ENCODE measurements around the gene KRT10.
A peak's percentile ranks its signal among the peaks of the same experiment; 100 is the strongest.

KRT10 gene

DNA sequence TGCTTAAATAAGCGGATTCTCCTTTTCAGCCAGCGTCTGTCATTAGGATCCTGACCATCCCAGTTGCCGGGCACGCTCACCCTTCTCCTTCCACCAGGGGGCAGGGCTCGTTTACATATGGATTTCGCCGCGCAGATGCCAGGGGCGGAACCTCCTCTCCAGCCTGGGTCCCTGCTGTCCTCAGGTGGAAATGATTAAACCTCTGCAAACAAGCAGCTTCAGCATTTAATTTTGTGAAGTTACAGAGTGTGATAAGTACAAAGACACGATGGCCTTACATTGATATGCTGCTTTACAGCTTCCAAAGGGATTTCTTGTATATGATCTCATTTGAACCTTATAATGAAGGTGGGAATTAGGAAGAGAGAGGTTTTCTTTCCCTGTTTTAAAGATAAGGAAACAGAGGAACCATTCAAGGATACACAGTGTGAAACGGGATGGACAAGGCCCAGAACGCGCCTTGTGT is 18.8 kb downstream of the KRT10 start:
- peak; percentile 83 for DNase-seq (ENCODE audit: low read depth)

DNA sequence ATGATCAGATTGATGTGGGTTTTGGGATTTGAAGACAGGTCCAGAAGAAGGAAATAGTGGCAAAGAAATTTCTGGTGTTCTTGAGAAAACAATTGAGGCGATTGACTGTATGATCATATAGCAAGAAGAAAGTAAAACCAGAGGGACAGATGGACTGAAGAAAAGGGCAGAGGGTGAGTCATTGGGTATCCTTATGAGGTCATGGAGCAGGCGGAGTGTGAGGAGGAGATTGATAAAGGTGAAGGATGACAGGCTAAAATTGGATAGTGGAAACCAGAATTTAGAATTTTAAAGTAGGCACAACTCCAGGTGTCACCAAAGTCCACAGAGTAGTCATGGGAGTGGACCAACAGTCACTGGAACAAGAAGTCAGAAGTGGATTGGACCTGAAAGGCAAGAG is 21.3 kb downstream of the KRT10 start:
- DNase-seq (ENCODE audit: low read depth): no peak

GRCh38 chr17:40800381-40800780 is 22.0 kb downstream of the KRT10 start:
- DNase-seq (ENCODE audit: low read depth): no peak

DNA sequence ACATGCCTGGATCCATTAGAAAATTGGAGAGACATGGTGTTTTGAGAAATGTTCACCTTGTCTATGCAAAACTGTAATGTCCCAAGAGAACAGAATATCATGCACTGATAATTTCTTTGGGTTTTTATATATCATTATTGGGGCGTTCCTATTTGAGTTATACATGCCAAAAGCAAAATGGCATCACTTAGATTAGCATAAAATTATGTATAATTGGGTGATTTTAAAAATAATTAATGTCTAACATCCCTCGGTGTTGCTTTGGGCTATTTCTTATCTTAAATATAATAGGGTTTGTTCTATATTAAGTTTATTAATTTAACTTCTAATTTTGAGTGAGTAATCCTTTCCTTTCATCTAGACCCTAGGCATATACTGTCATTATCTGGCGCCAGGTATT is 22.6 kb downstream of the KRT10 start, which contains the start of gene KRT28:
Gene KRT28 (minus strand): TSS at position 101 of the 400 bp plus-strand sequence. CDS start 66 bp downstream, at position 35.
- DNase-seq (ENCODE audit: low read depth): no peak

GRCh38 chr17:40796846-40797245 is 25.6 kb downstream of the KRT10 start:
- no peak for DNase-seq (ENCODE audit: low read depth)

GRCh38 chr17:40795019-40795667 is 27.3 kb downstream of the KRT10 start:
- no peak for DNase-seq (ENCODE audit: low read depth)

DNA sequence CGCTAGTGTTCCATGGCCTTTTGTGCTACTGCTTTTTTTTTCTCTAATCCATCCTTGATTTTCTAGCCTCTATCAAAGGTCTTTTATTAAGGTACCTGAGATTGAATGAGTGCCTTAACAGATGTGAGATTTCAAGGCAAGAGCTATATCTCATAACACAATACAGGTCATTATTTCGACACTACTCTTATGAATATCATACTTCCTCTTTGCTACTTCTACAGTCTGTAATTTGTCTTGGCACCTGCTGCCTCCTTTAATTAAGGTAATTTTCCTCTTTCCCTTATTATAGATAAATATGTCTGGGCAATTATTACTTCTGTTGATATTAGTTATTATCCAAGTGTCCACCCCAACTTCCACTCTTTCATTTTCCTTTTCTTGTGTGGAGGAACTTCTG is 27.9 kb downstream of the KRT10 start:
- no peak for DNase-seq (ENCODE audit: low read depth)

GRCh38 chr17:40793832-40794231 is 28.6 kb downstream of the KRT10 start:
- DNase-seq (ENCODE audit: low read depth): no peak

- peak; percentile 68 for DNase-seq (ENCODE audit: low read depth)
These were observed 30.5 kb downstream of the KRT10 start for GRCh38 chr17:40791787-40792436.

DNA sequence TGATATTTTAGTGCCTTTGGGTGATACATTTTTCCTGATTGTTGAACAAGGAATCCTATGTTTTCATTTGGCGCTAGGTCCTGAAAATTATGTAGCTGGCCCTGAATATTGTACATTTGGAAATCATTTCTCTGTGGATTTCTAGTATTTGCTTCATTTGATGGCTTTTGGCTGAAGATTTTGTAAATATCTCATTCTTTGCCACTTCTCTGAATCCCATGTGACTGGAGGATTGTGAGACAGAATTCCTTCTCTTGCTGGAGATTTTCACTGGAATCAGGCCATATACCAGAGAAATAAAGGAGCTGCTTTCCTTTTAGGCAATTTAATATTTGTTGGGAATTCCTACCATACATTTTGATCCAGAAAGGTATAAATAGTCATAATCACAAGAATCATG is 31.3 kb downstream of the KRT10 start:
- no peak for DNase-seq (ENCODE audit: low read depth)

DNA sequence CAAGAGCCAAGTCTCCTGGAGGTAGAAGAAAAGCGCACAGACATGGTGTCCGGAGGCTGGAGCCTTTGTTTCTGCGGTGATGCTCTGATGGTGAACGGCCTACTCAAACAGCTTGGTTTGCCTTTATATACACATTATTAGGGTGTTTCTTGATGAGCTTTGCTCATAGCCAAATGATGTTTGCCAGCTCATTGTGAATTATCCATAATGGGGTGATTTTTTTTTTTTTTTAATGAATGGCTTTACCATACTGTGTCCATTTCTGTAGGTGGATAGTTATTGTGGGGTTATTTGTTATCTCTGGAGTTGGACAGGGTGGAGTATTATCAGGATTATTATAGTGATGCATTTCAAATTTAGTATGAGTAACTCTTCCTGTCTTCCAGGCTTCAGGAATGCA is 40.0 kb downstream of the KRT10 start, which contains the start of gene KRT27:
Gene KRT27 (minus strand): TSS at position 101 of the 400 bp plus-strand sequence. CDS start 57 bp downstream, at position 44.
- DNase-seq (ENCODE audit: low read depth): no peak

- no peak for DNase-seq (ENCODE audit: low read depth)
These were observed 43.1 kb downstream of the KRT10 start for GRCh38 chr17:40779181-40779909.

DNA sequence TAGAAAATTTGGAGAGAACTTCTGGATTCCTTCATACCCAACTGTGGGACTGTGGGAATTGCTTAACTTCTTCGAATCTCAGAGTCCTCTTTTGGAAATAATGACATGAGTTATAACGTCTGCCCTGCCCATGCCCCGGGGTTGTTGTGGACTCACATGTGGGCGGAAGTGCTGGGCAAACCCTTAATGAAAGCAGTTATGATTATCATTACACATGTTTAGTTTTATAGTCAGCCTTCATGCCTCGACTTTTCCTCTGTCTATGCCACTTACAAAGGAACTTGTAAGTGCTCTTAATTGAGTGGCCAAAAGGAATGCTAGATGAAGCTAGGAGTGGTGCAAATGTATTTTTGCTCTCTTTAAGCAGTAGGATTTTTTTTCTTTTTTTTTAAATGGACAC is 44.0 kb downstream of the KRT10 start:
- DNase-seq (ENCODE audit: low read depth): no peak

GRCh38 chr17:40777971-40778370 is 44.4 kb downstream of the KRT10 start:
- no peak for DNase-seq (ENCODE audit: low read depth)

GRCh38 chr17:40777459-40777858 is 45.0 kb downstream of the KRT10 start:
- DNase-seq (ENCODE audit: low read depth): no peak

DNA sequence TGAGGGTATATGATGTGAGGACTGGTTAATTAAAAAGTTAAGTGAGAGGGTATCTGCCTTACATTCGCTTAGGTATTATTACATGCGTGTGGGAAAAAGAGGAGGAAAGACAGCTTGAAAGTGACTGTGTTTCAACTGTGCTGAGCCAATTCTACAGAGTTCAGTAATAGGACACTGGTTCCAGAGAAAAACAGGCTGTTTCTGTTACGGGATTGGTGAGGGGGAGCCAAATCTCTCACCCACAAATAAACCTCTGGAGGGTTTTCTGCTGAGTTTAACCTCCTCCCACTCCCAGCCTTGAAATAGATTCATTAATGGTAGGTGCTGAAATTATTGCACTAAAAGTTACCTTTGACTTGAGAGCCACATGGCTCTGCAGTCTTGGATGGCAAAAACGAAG is 46.5 kb downstream of the KRT10 start:
- no peak for DNase-seq (ENCODE audit: low read depth)

GRCh38 chr17:40772101-40772500 is 50.3 kb downstream of the KRT10 start, which contains the start of gene KRT26:
TSS of gene KRT26 (minus strand) at chr17:40772201. CDS start at chr17:40772113, 88 bp downstream.
- DNase-seq (ENCODE audit: low read depth): no peak

Measured in ELR (cell line).